HepG2 (cell line): ENCODE measurements around the gene GRK4. TPM values are rescaled to one million over a fixed set of nuclear protein-coding genes. Genes with fewer than 3 reads are reported as not detected.

Experiments used
- CC2D1A ChIP-seq: sonication (generic); formaldehyde crosslinking; IDR thresholded peaks from 2 replicates; pipeline ENCODE4 v1.8.1; 2023; ENCODE audit warnings: mild to moderate bottlenecking, missing genetic modification reagents
- CREM ChIP-seq, 2 experiments: sonication (generic) in 1 of 2; formaldehyde crosslinking in 1 of 2; IDR thresholded peaks; 2 replicates each; pipeline versions ENCODE4 v1.4.0 to v1.6.1; 2016 to 2020; ENCODE audit warnings: antibody characterized with exemption in 1 of 2, mild to moderate bottlenecking in 1 of 2, missing genetic modification reagents in 1 of 2
- EHMT2 ChIP-seq: fragments of 200-600 bp; sonication (generic); IDR thresholded peaks from 2 replicates; pipeline ENCODE4 v1.7.0; 2017; ENCODE audit warnings: antibody characterized with exemption, low read depth, low read length, borderline replicate concordance
- GABPA ChIP-seq, 2 experiments: IDR thresholded peaks; 2 replicates each; pipeline ENCODE4 v1.6.1; 2011 to 2016; ENCODE audit warnings: low read depth in 2 of 2, low read length in 1 of 2, missing biosample characterization in 1 of 2, missing genetic modification characterization in 1 of 2
- GATAD1 ChIP-seq: IDR thresholded peaks from 2 replicates; pipeline ENCODE4 v1.6.1; 2016; ENCODE audit warnings: missing genetic modification reagents, missing compliant biosample characterization
- KDM5B ChIP-seq: sonication (generic); formaldehyde crosslinking; IDR thresholded peaks from 2 replicates; pipeline ENCODE4 v1.4.0; 2020; ENCODE audit warnings: missing genetic modification reagents, mild to moderate bottlenecking, borderline replicate concordance
- KLF11 ChIP-seq: IDR thresholded peaks from 2 replicates; pipeline ENCODE4 v1.6.1; 2016; ENCODE audit warnings: missing compliant biosample characterization
- KLF15 ChIP-seq: sonication (generic); formaldehyde crosslinking; IDR thresholded peaks from 2 replicates; pipeline ENCODE4 v1.8.1; 2023; ENCODE audit warnings: borderline replicate concordance, mild to moderate bottlenecking, inconsistent platforms, missing genetic modification reagents, mixed read lengths
- MTA3 ChIP-seq: sonication (generic); formaldehyde crosslinking; IDR thresholded peaks from 2 replicates; pipeline ENCODE4 v1.4.0; 2020; ENCODE audit warnings: missing genetic modification reagents
- MXD4 ChIP-seq: IDR thresholded peaks from 2 replicates; pipeline ENCODE4 v1.6.1; 2016; ENCODE audit warnings: mild to moderate bottlenecking, missing biosample characterization, missing genetic modification reagents
- NKX3-1 ChIP-seq: sonication (generic); formaldehyde crosslinking; IDR thresholded peaks from 2 replicates; pipeline ENCODE4 v1.5.0; 2020; ENCODE audit warnings: missing genetic modification reagents
- PHF21A ChIP-seq: sonication (generic); formaldehyde crosslinking; IDR thresholded peaks from 2 replicates; pipeline ENCODE4 v1.5.0; 2020; ENCODE audit warnings: mild to moderate bottlenecking, missing genetic modification reagents
- RELA ChIP-seq: sonication (generic); formaldehyde crosslinking; IDR thresholded peaks from 2 replicates; pipeline ENCODE4 v1.4.0; 2020; ENCODE audit warnings: missing genetic modification reagents
- ZBTB1 ChIP-seq: sonication (generic); formaldehyde crosslinking; IDR thresholded peaks from 2 replicates; pipeline ENCODE4 v1.4.0; 2020; ENCODE audit warnings: missing genetic modification reagents, borderline replicate concordance
- ZNF136 ChIP-seq: sonication (generic); formaldehyde crosslinking; IDR thresholded peaks from 2 replicates; pipeline ENCODE4 v1.8.1; 2022; ENCODE audit warnings: low read depth, mild to moderate bottlenecking, moderate library complexity, missing genetic modification reagents
- ZNF235 ChIP-seq: sonication (generic); formaldehyde crosslinking; IDR thresholded peaks from 2 replicates; pipeline ENCODE4 v1.8.1; 2023; ENCODE audit warnings: mild to moderate bottlenecking, missing genetic modification reagents, borderline replicate concordance
- ZNF282 ChIP-seq: fragments of 450-650 bp; IDR thresholded peaks from 2 replicates; pipeline ENCODE4 v1.6.1; 2018; ENCODE audit not compliant: partially characterized antibody
- ZNF333 ChIP-seq: sonication (generic); formaldehyde crosslinking; IDR thresholded peaks from 2 replicates; pipeline ENCODE4 v1.4.0; 2020; ENCODE audit warnings: mild to moderate bottlenecking, missing genetic modification reagents, borderline replicate concordance
- ZNF674 ChIP-seq: sonication (generic); formaldehyde crosslinking; IDR thresholded peaks from 2 replicates; pipeline ENCODE4 v1.5.0; 2020; ENCODE audit warnings: low read depth, mild to moderate bottlenecking, missing genetic modification reagents
- ZNF776 ChIP-seq: sonication (generic); formaldehyde crosslinking; IDR thresholded peaks from 2 replicates; pipeline ENCODE4 v1.4.0; 2020; ENCODE audit warnings: mild to moderate bottlenecking, missing genetic modification reagents
- polyA plus RNA-seq, 8 experiments: library from polyadenylated mRNA; depleted of rRNA in 3 of 8; stranded (reverse) in 7 of 8; unstranded in 1 of 8; fragments of >200 nt; fragmentation: Illumina TruSeq in 4 of 8; extraction: Trizol in 4 of 8; gene quantifications; 2 replicates each; pipeline versions ENCODE4 v1.2.1 to v1.2.3, GENCODE V29; 2011 to 2016; ENCODE audit warnings: low read depth in 4 of 8, missing spikeins in 1 of 8, mixed read lengths in 1 of 8; ENCODE audit not compliant: insufficient read depth in 1 of 8
- total RNA-seq, 5 experiments: library from RNA; depleted of rRNA; stranded (reverse); fragments of >200 nt; fragmentation: Illumina TruSeq; extraction: Trizol; gene quantifications; 2 replicates each; pipeline ENCODE4 v1.2.3, GENCODE V29; 2016; ENCODE audit warnings: low read depth in 1 of 5
- TF ChIP-seq, protein P1 (sequence below): sonication (generic); formaldehyde crosslinking; IDR thresholded peaks from 2 replicates; pipeline ENCODE4 v1.5.0; 2020; ENCODE audit warnings: mild to moderate bottlenecking, missing genetic modification reagents, borderline replicate concordance
- TF ChIP-seq, protein P2 (sequence below): sonication (generic); formaldehyde crosslinking; IDR thresholded peaks from 2 replicates; pipeline ENCODE4 v1.8.1; 2023; ENCODE audit warnings: missing genetic modification reagents, mild to moderate bottlenecking, borderline replicate concordance
- TF ChIP-seq, protein P3 (sequence below): sonication (generic); formaldehyde crosslinking; IDR thresholded peaks from 2 replicates; pipeline ENCODE4 v1.9.0; 2021; ENCODE audit warnings: missing genetic modification reagents, mild to moderate bottlenecking, borderline replicate concordance

The GRK4 gene
- total and polyA plus RNA-seq, 2 of the 13 experiments (the other 11 are each of a cell fraction or from before 2014, with no cell fraction given), result 1.8 to 2.0 TPM

DNA sequence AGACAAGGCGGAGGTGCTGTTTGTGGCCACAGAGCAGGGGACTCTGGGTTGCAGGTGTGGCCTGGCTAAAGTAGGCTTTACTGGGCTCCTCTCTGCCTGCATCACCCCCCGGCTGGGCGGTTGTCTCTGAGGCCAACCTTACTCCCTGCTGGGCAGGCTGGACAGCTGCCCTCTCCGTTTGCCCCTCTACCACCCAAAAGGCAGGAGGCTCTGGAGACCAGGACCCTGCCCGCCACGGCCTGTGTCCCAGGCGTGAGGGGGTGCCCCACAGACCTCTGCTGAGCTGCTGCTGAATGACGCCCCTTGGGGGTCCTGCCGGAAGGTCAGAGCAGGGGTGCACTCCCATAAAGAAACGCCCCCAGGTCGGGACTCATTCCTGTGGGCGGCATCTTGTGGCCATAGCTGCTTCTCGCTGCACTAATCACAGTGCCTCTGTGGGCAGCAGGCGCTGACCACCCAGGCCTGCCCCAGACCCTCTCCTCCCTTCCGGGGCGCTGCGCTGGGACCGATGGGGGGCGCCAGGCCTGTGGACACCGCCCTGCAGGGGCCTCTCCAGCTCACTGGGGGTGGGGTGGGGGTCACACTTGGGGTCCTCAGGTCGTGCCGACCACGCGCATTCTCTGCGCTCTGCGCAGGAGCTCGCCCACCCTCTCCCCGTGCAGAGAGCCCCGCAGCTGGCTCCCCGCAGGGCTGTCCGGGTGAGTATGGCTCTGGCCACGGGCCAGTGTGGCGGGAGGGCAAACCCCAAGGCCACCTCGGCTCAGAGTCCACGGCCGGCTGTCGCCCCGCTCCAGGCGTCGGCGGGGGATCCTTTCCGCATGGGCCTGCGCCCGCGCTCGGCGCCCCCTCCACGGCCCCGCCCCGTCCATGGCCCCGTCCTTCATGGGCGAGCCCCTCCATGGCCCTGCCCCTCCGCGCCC, 110.0 kb downstream of the GRK4 start (continued):
- TF ChIP-seq, protein P1, sequence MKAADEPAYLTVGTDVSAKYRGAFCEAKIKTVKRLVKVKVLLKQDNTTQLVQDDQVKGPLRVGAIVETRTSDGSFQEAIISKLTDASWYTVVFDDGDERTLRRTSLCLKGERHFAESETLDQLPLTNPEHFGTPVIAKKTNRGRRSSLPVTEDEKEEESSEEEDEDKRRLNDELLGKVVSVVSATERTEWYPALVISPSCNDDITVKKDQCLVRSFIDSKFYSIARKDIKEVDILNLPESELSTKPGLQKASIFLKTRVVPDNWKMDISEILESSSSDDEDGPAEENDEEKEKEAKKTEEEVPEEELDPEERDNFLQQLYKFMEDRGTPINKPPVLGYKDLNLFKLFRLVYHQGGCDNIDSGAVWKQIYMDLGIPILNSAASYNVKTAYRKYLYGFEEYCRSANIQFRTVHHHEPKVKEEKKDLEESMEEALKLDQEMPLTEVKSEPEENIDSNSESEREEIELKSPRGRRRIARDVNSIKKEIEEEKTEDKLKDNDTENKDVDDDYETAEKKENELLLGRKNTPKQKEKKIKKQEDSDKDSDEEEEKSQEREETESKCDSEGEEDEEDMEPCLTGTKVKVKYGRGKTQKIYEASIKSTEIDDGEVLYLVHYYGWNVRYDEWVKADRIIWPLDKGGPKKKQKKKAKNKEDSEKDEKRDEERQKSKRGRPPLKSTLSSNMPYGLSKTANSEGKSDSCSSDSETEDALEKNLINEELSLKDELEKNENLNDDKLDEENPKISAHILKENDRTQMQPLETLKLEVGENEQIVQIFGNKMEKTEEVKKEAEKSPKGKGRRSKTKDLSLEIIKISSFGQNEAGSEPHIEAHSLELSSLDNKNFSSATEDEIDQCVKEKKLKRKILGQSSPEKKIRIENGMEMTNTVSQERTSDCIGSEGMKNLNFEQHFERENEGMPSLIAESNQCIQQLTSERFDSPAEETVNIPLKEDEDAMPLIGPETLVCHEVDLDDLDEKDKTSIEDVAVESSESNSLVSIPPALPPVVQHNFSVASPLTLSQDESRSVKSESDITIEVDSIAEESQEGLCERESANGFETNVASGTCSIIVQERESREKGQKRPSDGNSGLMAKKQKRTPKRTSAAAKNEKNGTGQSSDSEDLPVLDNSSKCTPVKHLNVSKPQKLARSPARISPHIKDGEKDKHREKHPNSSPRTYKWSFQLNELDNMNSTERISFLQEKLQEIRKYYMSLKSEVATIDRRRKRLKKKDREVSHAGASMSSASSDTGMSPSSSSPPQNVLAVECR (CRISPR knock-in tag), result peak; percentile 77
- TF ChIP-seq NKX3-1 (CRISPR knock-in tag), result no peak
- TF ChIP-seq KLF15, result no peak
- TF ChIP-seq ZNF136 (CRISPR knock-in tag), result no peak
- no peak for TF ChIP-seq GABPA (IDR thresholded peaks at IDR 0.05; ENCODE audit: low read depth, low read length)
- no peak for TF ChIP-seq GABPA (CRISPR knock-in tag; IDR thresholded peaks at IDR 0.05; ENCODE audit: low read depth)
- no peak for TF ChIP-seq CC2D1A (CRISPR knock-in tag)
- TF ChIP-seq ZNF776 (CRISPR knock-in tag), result no peak; the same call in 1 of the 2 replicates
- no peak for TF ChIP-seq ZNF674 (CRISPR knock-in tag)
- TF ChIP-seq CREM (IDR thresholded peaks at IDR 0.05), result no peak
- TF ChIP-seq CREM (CRISPR knock-in tag; IDR thresholded peaks at IDR 0.05), result no peak
- TF ChIP-seq, protein P2, sequence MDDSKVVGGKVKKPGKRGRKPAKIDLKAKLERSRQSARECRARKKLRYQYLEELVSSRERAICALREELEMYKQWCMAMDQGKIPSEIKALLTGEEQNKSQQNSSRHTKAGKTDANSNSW (CRISPR knock-in tag), result no peak
- peak; percentile 77; the same call in 1 of the 2 replicates for TF ChIP-seq KDM5B
- 0 out of 2 replicates have a peak, but pooled peaks have one; percentile 73 for TF ChIP-seq ZNF333 (CRISPR knock-in tag)
- no peak for TF ChIP-seq ZNF282
- 0 out of 2 replicates have a peak, but pooled peaks have one; percentile 59 for TF ChIP-seq ZNF235 (CRISPR knock-in tag)
- no peak for TF ChIP-seq MTA3
- TF ChIP-seq, protein P3, sequence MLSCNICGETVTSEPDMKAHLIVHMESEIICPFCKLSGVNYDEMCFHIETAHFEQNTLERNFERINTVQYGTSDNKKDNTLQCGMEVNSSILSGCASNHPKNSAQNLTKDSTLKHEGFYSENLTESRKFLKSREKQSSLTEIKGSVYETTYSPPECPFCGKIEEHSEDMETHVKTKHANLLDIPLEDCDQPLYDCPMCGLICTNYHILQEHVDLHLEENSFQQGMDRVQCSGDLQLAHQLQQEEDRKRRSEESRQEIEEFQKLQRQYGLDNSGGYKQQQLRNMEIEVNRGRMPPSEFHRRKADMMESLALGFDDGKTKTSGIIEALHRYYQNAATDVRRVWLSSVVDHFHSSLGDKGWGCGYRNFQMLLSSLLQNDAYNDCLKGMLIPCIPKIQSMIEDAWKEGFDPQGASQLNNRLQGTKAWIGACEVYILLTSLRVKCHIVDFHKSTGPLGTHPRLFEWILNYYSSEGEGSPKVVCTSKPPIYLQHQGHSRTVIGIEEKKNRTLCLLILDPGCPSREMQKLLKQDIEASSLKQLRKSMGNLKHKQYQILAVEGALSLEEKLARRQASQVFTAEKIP, result no peak
- TF ChIP-seq RELA, result no peak
- TF ChIP-seq ZBTB1 (CRISPR knock-in tag), result peak; percentile 53; the same call in 1 of the 2 replicates
- 0 out of 2 replicates have a peak, but pooled peaks have one; percentile 21 for TF ChIP-seq PHF21A
- TF ChIP-seq GATAD1, result no peak
- no peak for TF ChIP-seq EHMT2
- no peak for TF ChIP-seq KLF11
- no peak for TF ChIP-seq MXD4
